Measurements from ENCODE around the gene ENO4. TPM values are rescaled to one million over a fixed set of nuclear protein-coding genes. Genes with fewer than 3 reads are reported as not detected.

The ENO4 gene
- total RNA-seq, 1 donor: 0.27 TPM

DNA sequence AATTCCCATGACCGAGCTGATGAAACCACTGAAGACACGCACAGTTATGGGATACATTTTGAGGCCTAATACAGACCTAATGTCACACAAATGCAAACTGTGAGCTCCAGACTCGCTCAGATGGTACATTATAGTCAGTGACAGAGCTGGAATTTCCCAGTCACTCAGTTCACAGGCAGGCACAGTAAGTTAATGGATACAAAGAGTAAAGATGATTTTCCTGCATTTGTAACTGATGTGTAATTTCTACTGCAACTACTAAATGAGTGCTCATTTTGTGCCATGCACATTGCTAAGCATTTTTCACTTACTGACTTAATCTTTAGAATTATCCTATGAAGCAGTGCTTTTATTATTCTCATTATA lies 56.5 kb downstream of the ENO4 start:
- TF ChIP-seq, protein P1, sequence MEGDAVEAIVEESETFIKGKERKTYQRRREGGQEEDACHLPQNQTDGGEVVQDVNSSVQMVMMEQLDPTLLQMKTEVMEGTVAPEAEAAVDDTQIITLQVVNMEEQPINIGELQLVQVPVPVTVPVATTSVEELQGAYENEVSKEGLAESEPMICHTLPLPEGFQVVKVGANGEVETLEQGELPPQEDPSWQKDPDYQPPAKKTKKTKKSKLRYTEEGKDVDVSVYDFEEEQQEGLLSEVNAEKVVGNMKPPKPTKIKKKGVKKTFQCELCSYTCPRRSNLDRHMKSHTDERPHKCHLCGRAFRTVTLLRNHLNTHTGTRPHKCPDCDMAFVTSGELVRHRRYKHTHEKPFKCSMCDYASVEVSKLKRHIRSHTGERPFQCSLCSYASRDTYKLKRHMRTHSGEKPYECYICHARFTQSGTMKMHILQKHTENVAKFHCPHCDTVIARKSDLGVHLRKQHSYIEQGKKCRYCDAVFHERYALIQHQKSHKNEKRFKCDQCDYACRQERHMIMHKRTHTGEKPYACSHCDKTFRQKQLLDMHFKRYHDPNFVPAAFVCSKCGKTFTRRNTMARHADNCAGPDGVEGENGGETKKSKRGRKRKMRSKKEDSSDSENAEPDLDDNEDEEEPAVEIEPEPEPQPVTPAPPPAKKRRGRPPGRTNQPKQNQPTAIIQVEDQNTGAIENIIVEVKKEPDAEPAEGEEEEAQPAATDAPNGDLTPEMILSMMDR (IDR thresholded peaks at IDR 0.05; ENCODE audit: insufficient read depth, low read length): no peak
- no peak overlapping the region for H3K4me3 ChIP-seq (ENCODE audit: low read depth, low read length)
- DNase-seq (ENCODE audit: low read depth): no peak

DNA sequence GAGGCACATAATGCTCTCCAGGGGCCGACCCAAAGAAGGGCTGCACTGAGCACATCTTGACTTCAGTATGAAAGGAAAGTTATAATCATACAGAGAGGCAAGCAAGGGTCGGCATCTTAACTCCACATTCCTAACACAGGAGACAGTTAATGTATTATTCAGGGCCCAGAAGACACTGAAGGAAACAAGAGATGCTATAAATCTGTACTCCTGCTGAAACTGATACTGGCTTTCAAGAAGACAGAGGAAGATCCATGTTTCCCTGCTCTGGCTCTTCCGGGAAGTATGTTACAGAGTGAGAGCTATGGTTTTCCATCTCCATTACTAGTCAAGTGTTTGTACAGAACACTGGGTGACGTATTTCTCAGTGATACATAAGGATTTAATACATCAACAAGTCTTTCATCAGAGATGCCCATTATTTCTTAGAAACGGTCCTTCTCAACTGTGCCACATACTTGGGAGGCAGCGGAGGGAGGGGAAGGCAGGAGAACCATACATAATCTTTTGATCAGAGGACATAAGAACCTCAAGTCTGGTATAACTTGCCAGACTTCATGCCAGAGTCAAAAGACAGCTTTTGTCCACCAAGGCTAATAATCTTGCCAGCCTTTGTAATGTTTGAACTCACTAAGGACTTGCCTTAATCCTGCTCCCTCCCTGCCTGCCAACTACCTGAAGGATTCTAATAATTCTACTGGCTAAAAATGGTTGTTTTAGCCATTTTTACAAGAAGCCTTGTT lies 58.1 kb downstream of the ENO4 start:
- no peak for DNase-seq (ENCODE audit: low read depth)
- no peak overlapping the region for H3K4me3 ChIP-seq (ENCODE audit: low read depth, low read length)
- TF ChIP-seq, protein P1 (IDR thresholded peaks at IDR 0.05; ENCODE audit: insufficient read depth, low read length): no peak

DNA sequence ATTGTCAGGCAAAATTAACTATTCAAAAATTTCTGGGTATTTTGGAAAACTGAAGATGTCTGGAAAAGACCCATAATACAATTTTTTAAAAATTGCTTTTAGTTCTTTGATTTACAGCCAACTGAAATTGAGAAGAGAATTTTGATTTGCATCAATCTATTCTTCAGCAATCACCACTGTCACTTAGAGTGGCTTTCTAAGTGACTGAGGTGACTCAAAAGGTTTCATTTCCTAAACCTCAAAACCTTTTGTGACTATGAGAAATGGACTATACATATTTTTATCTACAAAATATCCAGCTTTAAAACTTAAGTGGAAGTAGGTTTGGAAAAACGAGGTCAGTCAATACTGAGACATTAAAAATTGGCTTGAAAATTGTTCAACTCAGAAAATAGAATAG lies 60.0 kb downstream of the ENO4 start:
- H3K4me3 ChIP-seq (ENCODE audit: low read depth, low read length): no peak overlapping the region
- DNase-seq (ENCODE audit: low read depth): no peak
- TF ChIP-seq, protein P1 (IDR thresholded peaks at IDR 0.05; ENCODE audit: insufficient read depth, low read length): no peak

DNA sequence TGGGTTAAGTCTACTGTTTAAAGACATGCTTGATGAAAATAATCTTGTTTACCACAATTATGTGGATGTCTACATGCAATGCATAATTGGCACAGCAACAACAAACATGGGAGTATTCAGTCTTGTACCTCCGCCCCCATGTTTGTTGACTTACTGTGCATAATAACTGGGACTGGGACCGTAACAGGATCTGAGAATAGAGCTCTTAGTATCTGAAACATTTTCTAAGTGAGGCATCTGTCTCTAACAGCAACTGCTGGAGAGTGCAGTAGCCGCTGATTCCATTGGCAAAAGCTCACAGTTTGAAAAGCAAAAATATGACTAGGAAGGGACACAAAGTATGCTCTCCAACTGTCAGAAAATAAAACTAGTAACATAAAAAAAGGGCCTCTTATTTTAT lies 61.6 kb downstream of the ENO4 start:
- TF ChIP-seq, protein P1 (IDR thresholded peaks at IDR 0.05; ENCODE audit: insufficient read depth, low read length): no peak
- no peak for DNase-seq (ENCODE audit: low read depth)
- H3K4me3 ChIP-seq (ENCODE audit: low read depth, low read length): no peak overlapping the region

DNA sequence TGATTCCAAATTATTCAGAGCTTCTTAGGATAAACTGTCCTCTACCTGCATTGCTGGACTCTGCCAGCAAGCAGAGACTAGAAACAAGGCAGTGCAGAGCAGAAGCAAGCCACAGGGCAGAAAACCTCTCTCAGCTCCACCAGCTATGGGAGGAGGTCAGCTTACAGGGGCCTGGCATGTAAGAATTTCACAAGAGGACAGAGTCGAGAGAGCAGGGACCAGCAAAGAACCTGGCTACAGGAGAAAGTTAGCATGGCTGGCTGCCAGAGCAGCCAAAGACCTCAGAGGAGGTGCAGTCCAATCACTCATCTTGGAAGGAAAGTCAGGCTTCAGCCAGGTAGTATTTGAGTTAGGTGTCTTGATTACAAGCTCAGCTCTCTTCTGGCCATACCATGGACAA lies 62.9 kb downstream of the ENO4 start:
- DNase-seq (ENCODE audit: low read depth): no peak
- TF ChIP-seq, protein P1 (IDR thresholded peaks at IDR 0.05; ENCODE audit: insufficient read depth, low read length): no peak
- H3K4me3 ChIP-seq (ENCODE audit: low read depth, low read length): no peak overlapping the region

DNA sequence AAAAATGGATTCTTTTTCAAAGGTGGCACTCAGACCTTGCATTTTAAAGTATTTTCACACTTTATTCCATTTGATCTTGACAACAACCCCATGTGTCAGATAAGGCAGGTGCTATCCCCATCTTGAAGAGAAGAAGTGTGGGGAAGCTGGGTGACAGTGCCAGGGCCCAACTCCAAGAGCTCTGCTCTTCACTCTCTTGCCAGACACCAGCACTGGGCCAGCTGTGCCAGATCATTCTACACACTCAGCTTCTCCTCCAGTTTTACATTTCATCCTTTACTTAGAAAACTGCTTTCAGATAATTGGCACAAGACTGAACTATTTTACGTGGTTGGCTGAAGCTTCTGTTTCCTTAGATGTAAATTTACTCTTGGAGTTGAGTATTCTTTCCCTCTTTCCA lies 64.4 kb downstream of the ENO4 start:
- DNase-seq (ENCODE audit: low read depth): no peak

More for the DNA sequence above, 64.4 kb downstream of the ENO4 start:
- TF ChIP-seq, protein P1 (IDR thresholded peaks at IDR 0.05; ENCODE audit: insufficient read depth, low read length): no peak
- H3K4me3 ChIP-seq (ENCODE audit: low read depth, low read length): no peak overlapping the region

All from fibroblast of the aortic adventitia (primary cell).